ENCODE measurements around the gene ST7L.

Gene ST7L

GRCh38 chr1:112618114-112618720 is 724 bp downstream of the ST7L start:
- no peak for DNase-seq (ENCODE audit: extremely low read depth in 1 of 2, low read depth in 1 of 2)

- no peak for DNase-seq (ENCODE audit: extremely low read depth in 1 of 2, low read depth in 1 of 2)
These were observed 4.4 kb downstream of the ST7L start for GRCh38 chr1:112614460-112615065.

- DNase-seq (ENCODE audit: extremely low read depth in 1 of 2, low read depth in 1 of 2): no peak
These were observed 13.2 kb downstream of the ST7L start for GRCh38 chr1:112605633-112606327.

GRCh38 chr1:112603541-112603940 is 15.4 kb downstream of the ST7L start:
- DNase-seq (ENCODE audit: extremely low read depth in 1 of 2, low read depth in 1 of 2): no peak

GRCh38 chr1:112603012-112603411 is 15.9 kb downstream of the ST7L start:
- no peak for DNase-seq (ENCODE audit: extremely low read depth in 1 of 2, low read depth in 1 of 2)

- DNase-seq (ENCODE audit: extremely low read depth in 1 of 2, low read depth in 1 of 2): no peak
These were observed 19.5 kb downstream of the ST7L start for GRCh38 chr1:112599477-112599876.

GRCh38 chr1:112594208-112594876 is 24.6 kb downstream of the ST7L start:
- DNase-seq (ENCODE audit: extremely low read depth in 1 of 2, low read depth in 1 of 2): no peak

- no peak for DNase-seq (ENCODE audit: extremely low read depth in 1 of 2, low read depth in 1 of 2)
These were observed 29.2 kb downstream of the ST7L start for GRCh38 chr1:112589766-112590165.

- DNase-seq (ENCODE audit: extremely low read depth in 1 of 2, low read depth in 1 of 2): no peak
These were observed 35.6 kb downstream of the ST7L start for GRCh38 chr1:112583366-112583765.

GRCh38 chr1:112581586-112582192 is 37.3 kb downstream of the ST7L start:
- DNase-seq (ENCODE audit: extremely low read depth in 1 of 2, low read depth in 1 of 2): no peak

GRCh38 chr1:112579801-112580510 is 39.0 kb downstream of the ST7L start:
- no peak for DNase-seq (ENCODE audit: extremely low read depth in 1 of 2, low read depth in 1 of 2)

GRCh38 chr1:112576240-112576639 is 42.7 kb downstream of the ST7L start:
- no peak for DNase-seq (ENCODE audit: extremely low read depth in 1 of 2, low read depth in 1 of 2)

- no peak for DNase-seq (ENCODE audit: extremely low read depth in 1 of 2, low read depth in 1 of 2)
These were observed 43.7 kb downstream of the ST7L start for GRCh38 chr1:112575154-112575804.

- no peak for DNase-seq (ENCODE audit: extremely low read depth in 1 of 2, low read depth in 1 of 2)
These were observed 53.1 kb downstream of the ST7L start for GRCh38 chr1:112565800-112566199.

GRCh38 chr1:112564081-112564480 is 54.9 kb downstream of the ST7L start:
- no peak for DNase-seq (ENCODE audit: extremely low read depth in 1 of 2, low read depth in 1 of 2)

GRCh38 chr1:112563341-112563740 is 55.6 kb downstream of the ST7L start:
- no peak for DNase-seq (ENCODE audit: extremely low read depth in 1 of 2, low read depth in 1 of 2)

- no peak for DNase-seq (ENCODE audit: extremely low read depth in 1 of 2, low read depth in 1 of 2)
These were observed 60.3 kb downstream of the ST7L start for GRCh38 chr1:112558634-112559033.

- no peak for DNase-seq (ENCODE audit: extremely low read depth in 1 of 2, low read depth in 1 of 2)
These were observed 61.6 kb downstream of the ST7L start for GRCh38 chr1:112557385-112557784.

GRCh38 chr1:112554411-112554810 is 64.5 kb downstream of the ST7L start:
- no peak for DNase-seq (ENCODE audit: extremely low read depth in 1 of 2, low read depth in 1 of 2)

GRCh38 chr1:112549590-112549989 is 69.4 kb downstream of the ST7L start:
- DNase-seq (ENCODE audit: extremely low read depth in 1 of 2, low read depth in 1 of 2): no peak
